Stimulated activated CD4-positive, alpha-beta T cell treated with anti-CD3 and anti-CD28 coated beads, Interleukin-1b, Interleukin-23, amount 100 ng/mL, for 24 hours (primary cell): ENCODE results near the gene CDKN1A.
"Not testable (repeated sequence)": the region's sequence is repeated elsewhere in the genome, so short reads cannot be mapped to it uniquely, and the experiment has no call there.

Experiments
- DNase-seq, 4 experiments: peaks; one replicate each; pipeline ENCODE4 v3.0.0-alpha.2; 2020; ENCODE audit warnings: low read depth in 4 of 4, low spot score in 1 of 4

The CDKN1A gene

GRCh38 chr6:36695414-36695813 lies 16.9 kb downstream of the CDKN1A start:
- no peak for DNase-seq

- DNase-seq, result no peak
Measured at GRCh38 chr6:36697481-36697903, 19.0 kb downstream of the CDKN1A start, which contains the start of gene RAB44. TSS of gene RAB44 (plus strand) at chr6:36697826. CDS start at chr6:36704236, 6,410 bp downstream.

DNA sequence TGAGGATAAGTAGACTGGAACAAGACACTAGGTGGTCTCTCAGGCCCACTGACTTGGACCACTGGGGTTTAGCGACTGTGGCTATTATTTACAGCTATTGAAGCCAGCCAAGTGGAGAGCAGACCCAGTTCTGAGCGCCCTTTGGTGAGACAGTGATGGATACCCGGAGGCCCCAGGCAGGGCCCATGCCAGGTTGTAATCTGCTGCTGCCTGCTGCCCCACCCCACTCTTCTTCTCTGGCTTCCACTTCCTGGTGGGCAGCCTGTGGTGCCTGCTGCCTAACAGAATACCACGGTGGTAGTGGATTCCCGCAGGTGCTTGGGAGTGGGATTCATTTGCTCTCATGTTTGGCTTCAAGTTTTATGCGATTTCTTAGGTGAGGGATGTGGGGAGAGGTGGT lies 19.7 kb downstream of the CDKN1A start:
- DNase-seq, result no peak

DNA sequence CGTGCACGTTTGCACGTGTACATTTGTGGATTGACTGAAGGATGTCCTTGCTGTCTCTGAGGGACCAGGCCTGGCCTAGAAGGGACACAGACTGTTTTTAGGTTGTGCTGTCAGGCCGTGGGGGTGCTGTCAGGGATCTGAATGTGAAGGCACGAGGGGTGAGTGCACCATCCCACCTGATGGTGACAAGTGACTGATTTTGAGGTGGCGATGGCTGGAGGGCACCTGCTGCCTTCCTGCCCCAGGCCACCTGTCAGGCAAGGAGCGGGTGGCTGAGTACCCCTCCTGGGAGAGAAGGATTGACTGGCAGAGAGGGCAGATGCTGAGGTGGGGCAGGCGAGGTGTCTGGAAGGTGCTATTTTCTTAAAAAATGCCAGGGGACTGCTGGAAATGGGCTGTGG lies 20.4 kb downstream of the CDKN1A start:
- no peak for DNase-seq

- no peak for DNase-seq
Measured at GRCh38 chr6:36699348-36699747, 20.8 kb downstream of the CDKN1A start.

DNA sequence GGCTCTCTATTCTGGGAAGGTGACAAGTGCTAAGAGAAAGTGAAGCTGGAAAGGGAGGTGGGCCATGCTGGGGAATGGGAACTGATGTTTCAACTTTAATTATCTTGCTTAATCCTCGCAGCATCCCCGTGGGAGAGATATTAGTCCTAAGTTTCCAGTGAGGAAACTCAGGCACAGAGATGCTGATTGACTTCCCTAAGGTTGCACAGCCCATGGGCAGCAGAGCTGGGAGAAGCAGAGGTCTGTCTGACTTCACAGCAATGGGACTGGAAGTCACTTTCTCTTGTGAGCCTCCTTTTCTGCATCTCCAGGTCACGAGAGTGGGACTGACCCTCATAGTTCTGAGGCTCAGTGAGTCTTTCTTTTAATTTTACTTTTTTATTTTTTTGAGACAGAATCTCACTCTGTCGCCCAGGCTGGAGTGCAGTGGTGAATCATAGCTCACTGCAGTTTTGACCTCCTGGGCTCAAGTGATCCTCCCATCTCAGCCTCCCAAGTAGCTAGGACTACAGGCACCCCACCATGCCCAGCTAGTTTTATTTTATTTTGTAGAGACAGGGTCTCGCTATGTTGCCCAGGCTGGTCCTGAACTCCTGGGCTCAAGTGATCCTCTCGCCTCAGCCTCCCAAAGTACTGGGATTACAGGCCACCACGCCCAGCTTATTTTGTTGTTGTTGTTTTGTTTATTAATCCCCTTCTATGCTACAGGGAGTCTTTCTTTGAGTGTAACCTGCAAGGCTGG lies 21.7 kb downstream of the CDKN1A start:
- DNase-seq, result no peak

GRCh38 chr6:36700831-36701230 lies 22.3 kb downstream of the CDKN1A start:
- no peak for DNase-seq

GRCh38 chr6:36701401-36701991 lies 23.0 kb downstream of the CDKN1A start:
- no peak for DNase-seq

- DNase-seq, result no peak
Measured at GRCh38 chr6:36702656-36703055, 24.1 kb downstream of the CDKN1A start.

DNA sequence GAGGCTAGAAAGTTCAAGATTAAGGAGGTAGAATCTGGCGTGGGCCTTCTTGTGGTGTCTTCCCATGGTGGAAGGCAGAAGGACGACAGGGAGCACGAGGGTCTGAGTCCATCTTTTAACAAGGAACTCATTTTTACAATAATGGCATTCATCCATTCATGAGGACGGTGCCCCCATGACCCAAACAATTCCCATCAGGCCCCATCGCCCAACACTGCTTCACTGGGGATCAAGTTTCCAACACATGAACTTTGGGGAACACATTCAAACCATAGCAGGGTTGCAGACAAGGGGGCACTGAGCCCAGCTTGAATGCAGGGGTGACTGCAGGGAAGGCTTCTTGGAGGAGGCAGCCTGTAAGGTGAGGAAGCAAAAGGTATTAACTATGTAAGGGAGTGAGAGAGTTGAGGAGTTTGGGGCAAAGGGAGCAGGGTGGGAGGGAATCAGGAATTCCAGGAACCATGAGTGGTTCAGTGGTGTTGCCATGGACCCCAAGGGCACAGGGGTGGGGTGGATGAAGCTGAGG lies 24.6 kb downstream of the CDKN1A start:
- no peak for DNase-seq

GRCh38 chr6:36703982-36704381 lies 25.5 kb downstream of the CDKN1A start:
- DNase-seq, result no peak

DNA sequence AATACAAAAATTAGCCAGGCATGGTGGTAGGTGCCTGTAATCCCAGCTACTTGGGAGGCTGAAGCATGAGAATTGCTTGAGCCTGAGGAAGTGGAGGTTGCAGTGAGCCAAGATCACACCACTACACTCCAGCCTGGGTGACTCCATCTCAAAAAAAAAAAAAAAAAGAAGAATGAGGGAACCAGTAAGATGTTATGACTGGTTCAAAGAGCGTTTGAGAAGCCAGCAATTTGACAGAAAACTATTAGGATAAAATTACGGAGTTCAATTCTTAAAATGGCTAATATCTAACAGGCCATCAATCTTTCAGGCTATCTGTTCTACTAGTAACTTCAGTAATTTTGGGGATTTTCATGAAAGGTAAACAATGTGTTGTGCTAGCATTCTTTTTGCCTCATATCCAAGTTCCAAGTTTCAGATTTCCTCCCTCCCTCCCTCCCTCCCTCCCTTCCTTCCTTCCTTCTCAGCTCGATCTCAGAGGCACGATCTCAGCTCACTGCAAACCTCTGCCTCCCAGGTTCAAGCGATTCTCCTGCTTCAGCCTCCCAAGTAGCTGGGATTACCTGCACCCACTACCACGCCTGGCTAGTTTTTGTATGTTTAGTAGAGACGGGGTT lies 26.6 kb downstream of the CDKN1A start:
- DNase-seq, result not testable (repeated sequence)

GRCh38 chr6:36706339-36706738 lies 27.8 kb downstream of the CDKN1A start:
- no peak for DNase-seq

- DNase-seq, result no peak
Measured at GRCh38 chr6:36712816-36713215, 34.3 kb downstream of the CDKN1A start.

DNA sequence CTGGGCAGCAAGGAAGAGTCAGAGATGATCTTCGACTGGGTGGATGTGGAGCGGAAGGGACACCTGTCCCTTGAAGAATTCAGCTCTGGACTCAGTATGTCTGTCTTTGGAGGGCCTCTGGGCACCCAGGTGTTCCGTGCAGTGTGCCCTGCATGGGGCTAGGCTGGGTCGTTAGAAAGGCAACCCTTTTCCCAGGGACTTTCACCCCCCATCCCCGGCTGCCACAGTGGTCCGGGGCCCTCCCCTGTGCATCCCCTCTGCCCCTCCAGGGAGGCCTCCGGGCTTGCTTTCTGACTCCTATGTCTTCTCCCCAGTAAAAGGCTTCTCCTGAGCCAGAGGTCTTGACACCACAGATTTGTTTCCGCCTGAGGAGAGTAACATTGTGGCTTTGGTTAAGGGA lies 35.3 kb downstream of the CDKN1A start:
- no peak for DNase-seq

- DNase-seq, result no peak
Measured at GRCh38 chr6:36714511-36714910, 36.0 kb downstream of the CDKN1A start.

DNA sequence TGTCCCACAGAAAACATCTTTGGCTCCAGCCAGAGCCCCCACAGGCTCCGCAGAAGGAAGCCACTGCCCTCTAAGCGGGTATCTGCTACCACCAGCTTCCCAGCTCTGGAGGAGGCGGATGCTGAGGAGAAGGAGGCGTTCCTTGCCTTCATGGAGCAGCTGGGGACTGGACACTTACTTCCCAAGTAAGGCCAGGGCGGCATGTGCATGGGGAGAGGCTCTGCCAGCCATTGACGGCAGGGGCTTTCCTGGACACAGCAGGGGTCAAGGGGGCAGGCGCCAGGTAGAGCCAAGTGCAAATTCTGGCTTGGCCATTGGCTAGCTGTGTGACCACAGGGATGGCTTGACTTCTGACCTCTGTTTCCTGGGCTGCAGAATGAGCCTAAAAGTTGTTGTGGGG lies 37.0 kb downstream of the CDKN1A start:
- DNase-seq, result no peak

DNA sequence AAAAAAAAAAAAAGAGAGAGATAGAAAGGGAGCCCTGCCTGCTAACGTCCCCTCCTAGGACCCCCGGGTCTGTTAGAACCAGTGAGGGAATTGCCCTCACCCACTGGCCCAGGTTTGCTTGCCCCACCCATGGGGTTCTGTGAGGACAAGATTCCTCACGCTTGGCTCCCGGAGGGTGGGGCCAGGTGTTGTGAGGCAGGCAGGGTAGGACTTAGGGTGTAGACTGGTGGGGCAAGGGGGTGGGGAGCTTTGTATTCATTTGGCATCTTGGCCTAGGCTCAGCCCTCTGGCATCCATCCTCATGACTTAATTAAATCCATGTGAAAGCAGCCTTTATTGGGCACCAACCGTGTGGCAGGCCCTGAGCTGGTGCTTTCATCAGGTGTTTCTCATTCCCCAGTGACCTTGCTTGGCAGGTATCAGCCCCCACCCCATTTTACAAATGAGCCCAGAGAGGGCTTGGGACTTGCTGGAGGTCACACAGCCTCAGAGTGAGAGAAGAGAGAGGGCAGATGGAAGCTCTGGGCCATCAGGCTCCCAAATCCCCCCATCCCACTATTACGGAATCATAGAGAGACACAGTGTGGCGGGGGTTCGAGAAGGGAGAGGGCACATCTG lies 38.1 kb downstream of the CDKN1A start:
- DNase-seq, result no peak

GRCh38 chr6:36717231-36717825 lies 38.8 kb downstream of the CDKN1A start:
- DNase-seq, result no peak

DNA sequence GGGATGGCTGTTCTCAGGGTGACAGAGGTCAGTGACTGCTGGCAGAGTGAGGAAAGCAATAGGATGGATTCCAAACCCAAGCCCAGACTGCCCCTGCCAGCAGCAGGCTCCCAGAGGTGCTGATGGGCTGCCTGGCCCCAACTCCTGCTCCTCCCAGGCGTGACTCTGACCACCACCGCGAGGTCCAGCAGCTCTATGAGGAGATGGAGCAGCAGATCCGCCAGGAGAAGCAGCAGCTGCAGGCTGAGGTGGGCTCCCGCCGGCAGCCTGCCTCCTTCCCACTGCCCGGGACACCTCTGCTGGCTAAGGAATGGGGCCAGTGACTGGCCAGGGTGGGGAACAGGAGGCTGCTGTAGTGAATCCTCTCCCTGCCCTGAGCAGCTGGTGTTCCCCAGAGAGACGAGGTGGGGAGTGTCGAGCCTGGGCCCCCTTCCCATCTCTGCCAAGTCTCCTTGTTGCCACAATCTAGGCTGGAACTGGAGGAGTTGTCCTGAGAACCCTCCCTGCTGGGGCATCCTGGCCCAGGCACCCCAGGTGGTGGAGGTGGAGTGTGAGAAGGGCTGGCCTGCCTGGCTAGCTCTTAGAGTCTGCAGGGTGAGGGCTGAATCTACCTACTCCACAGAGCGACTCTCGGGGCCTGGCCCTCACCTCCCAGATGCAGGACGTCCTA lies 39.5 kb downstream of the CDKN1A start:
- DNase-seq, result no peak

DNA sequence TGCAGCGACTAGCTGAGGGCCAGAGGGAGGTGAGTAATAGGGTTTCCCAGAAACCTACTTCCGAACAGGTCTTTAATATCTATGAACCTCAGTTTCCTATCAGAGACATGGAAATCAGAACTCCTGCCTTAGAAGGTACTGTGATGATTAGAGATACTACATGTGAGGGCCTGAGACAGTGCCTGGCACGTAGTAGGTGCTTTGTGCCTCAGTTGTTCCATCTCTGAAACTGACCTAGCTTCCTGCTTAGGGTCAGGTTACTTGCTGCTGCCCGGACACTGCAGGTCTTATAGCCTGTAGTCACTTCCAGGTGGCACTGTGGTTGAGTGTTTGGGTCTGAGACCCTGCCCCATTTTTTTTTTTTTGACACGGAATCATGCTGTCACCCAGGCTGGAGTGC lies 40.0 kb downstream of the CDKN1A start:
- no peak for DNase-seq
